IMR-90 (cell line): ENCODE measurements around the gene RPL15. TPM values are rescaled to one million over a fixed set of nuclear protein-coding genes. Genes with fewer than 3 reads are reported as not detected.

ENCODE experiments used
- ATAC-seq: fragments of 200-7000 bp; cut with Tn5 transposase; 2 replicates; pipeline ENCODE4 v1.9.1; 2020; ENCODE audit warnings: low read depth, mild to moderate bottlenecking, moderate library complexity
- BruUV-seq: library from RNA; stranded (reverse); fragments of 400-500 nt; replicated peaks from 2 replicates; lab custom pipeline; 2021; lab: Mats Ljungman, UMichigan
- CTCF ChIA-PET: fragments of 300-600 bp; formaldehyde crosslinking; extraction: SDS; loops from one replicate; lab custom pipeline; 2021; ENCODE audit warnings: antibody characterized with exemption; lab: Yijun Ruan, JAX
- POLR2A ChIA-PET: fragments of 300-600 bp; sonication (Branson Sonifier 250); formaldehyde crosslinking; loops from one replicate; lab custom pipeline; 2022; ENCODE audit warnings: antibody characterized with exemption; ENCODE audit not compliant: unreplicated experiment; lab: Charles Lee
- DNase-seq: peaks from one replicate; pipeline ENCODE4 v3.0.0; 2013
- H2AFZ ChIP-seq: replicated peaks from 2 replicates; pipeline ENCODE3; 2013; ENCODE audit warnings: low read length, mild to moderate bottlenecking; ENCODE audit not compliant: poor library complexity
- H2AK5ac ChIP-seq: 2 replicates; pipeline ENCODE4 v1.6.1; 2013; ENCODE audit warnings: low read depth, low read length, inconsistent platforms
- H2AK9ac ChIP-seq: replicated peaks from 2 replicates; pipeline ENCODE3; 2013; ENCODE audit warnings: mild to moderate bottlenecking, low read depth, low read length, moderate library complexity; ENCODE audit not compliant: poor library complexity
- H2BK120ac ChIP-seq: 2 replicates; pipeline ENCODE4 v1.6.1; 2013; ENCODE audit warnings: low read depth, low read length, inconsistent platforms
- H2BK15ac ChIP-seq: 3 replicates; pipeline ENCODE4 v1.6.1; 2013; ENCODE audit warnings: low read depth, low read length, inconsistent platforms
- H2BK20ac ChIP-seq: 2 replicates; pipeline ENCODE4 v1.6.1; 2013; ENCODE audit warnings: low read depth, mild to moderate bottlenecking, inconsistent platforms, low read length, moderate library complexity
- H2BK5ac ChIP-seq: 2 replicates; pipeline ENCODE4 v1.6.1; 2013; ENCODE audit warnings: mild to moderate bottlenecking, low read depth, low read length, inconsistent platforms; ENCODE audit not compliant: poor library complexity, severe bottlenecking
- H3K14ac ChIP-seq: replicated peaks from 2 replicates; pipeline ENCODE4 v1.6.1; 2013; ENCODE audit warnings: low read depth, low read length, inconsistent platforms
- H3K18ac ChIP-seq: 2 replicates; pipeline ENCODE4 v1.6.1; 2013; ENCODE audit warnings: low read depth, low read length, control low read depth
- H3K23ac ChIP-seq: 2 replicates; pipeline ENCODE4 v1.6.1; 2013; ENCODE audit warnings: low read depth, low read length, inconsistent platforms
- H3K27ac ChIP-seq: 2 replicates; pipeline ENCODE4 v1.5.1; 2013; ENCODE audit warnings: mild to moderate bottlenecking, control low read depth, low read length; ENCODE audit not compliant: insufficient read depth
- H3K27me3 ChIP-seq: 2 replicates; pipeline ENCODE4 v1.6.1; 2013; ENCODE audit warnings: low read length; ENCODE audit not compliant: control insufficient read depth, insufficient read depth
- H3K36me3 ChIP-seq: 2 replicates; pipeline ENCODE4 v1.6.1; 2013; ENCODE audit warnings: low read length, mixed read lengths; ENCODE audit not compliant: control insufficient read depth, insufficient read depth
- H3K4ac ChIP-seq: 2 replicates; pipeline ENCODE4 v1.6.1; 2013; ENCODE audit warnings: low read depth, low read length, inconsistent platforms
- H3K4me1 ChIP-seq: 2 replicates; pipeline ENCODE4 v1.6.1; 2013; ENCODE audit warnings: low read length, mixed read lengths; ENCODE audit not compliant: control insufficient read depth, insufficient read depth
- H3K4me2 ChIP-seq: 2 replicates; pipeline ENCODE4 v1.6.1; 2013; ENCODE audit warnings: low read depth, mild to moderate bottlenecking, control low read depth, low read length, moderate library complexity
- H3K4me3 ChIP-seq: 2 replicates; pipeline ENCODE4 v1.5.1; 2013; ENCODE audit warnings: low read depth, mild to moderate bottlenecking, control low read depth, low read length, moderate library complexity; ENCODE audit not compliant: insufficient read depth
- H3K56ac ChIP-seq: 2 replicates; pipeline ENCODE4 v1.6.1; 2013; ENCODE audit warnings: low read length, inconsistent platforms; ENCODE audit not compliant: insufficient read depth; ENCODE audit errors: extremely low read depth
- H3K79me1 ChIP-seq, 2 experiments: 2 replicates each; pipeline ENCODE4 v1.6.1; 2013; ENCODE audit warnings: low read length in 2 of 2, inconsistent platforms in 1 of 2, low read depth in 1 of 2
- H3K9ac ChIP-seq: 2 replicates; pipeline ENCODE4 v1.6.1; 2013; ENCODE audit warnings: low read depth, low read length, control low read depth
- H3K9me1 ChIP-seq: 2 replicates; pipeline ENCODE4 v1.6.1; 2013; ENCODE audit warnings: low read length, inconsistent platforms; ENCODE audit not compliant: insufficient read depth
- H3K9me3 ChIP-seq: 2 replicates; pipeline ENCODE4 v1.6.1; 2013; ENCODE audit warnings: low read length; ENCODE audit not compliant: control insufficient read depth, insufficient read depth
- H4K20me1 ChIP-seq: 2 replicates; pipeline ENCODE4 v1.6.1; 2013; ENCODE audit warnings: low read length, inconsistent platforms; ENCODE audit not compliant: insufficient read depth
- H4K5ac ChIP-seq: 2 replicates; pipeline ENCODE4 v1.6.1; 2013; ENCODE audit warnings: mild to moderate bottlenecking, low read depth, low read length, control low read depth
- H4K8ac ChIP-seq, 2 experiments: 2 replicates each; pipeline ENCODE4 v1.6.1; 2013; ENCODE audit warnings: low read depth in 2 of 2, low read length in 2 of 2, control low read depth in 1 of 2, inconsistent platforms in 1 of 2
- H4K91ac ChIP-seq: 2 replicates; pipeline ENCODE4 v1.6.1; 2013; ENCODE audit warnings: low read depth, low read length, inconsistent platforms; ENCODE audit not compliant: insufficient read depth
- BHLHE40 ChIP-seq: fragments of 150-350 bp; IDR thresholded peaks from 2 replicates; pipeline ENCODE4 v1.6.1; 2016; ENCODE audit warnings: mild to moderate bottlenecking, low read depth, low read length
- CTCF ChIP-seq: conservative IDR thresholded peaks from 2 replicates; pipeline ENCODE4 v1.5.1; 2012; ENCODE audit warnings: mild to moderate bottlenecking, low read depth, low read length, improper control_type of control experiment
- ELK1 ChIP-seq: fragments of 150-350 bp; IDR thresholded peaks from 2 replicates; pipeline ENCODE4 v1.6.1; 2016; ENCODE audit warnings: low read depth, mild to moderate bottlenecking, low read length, moderate library complexity, borderline replicate concordance
- MXI1 ChIP-seq: IDR thresholded peaks from 2 replicates; pipeline ENCODE4 v1.6.1; 2012; ENCODE audit warnings: low read depth, mild to moderate bottlenecking, low read length, moderate library complexity, borderline replicate concordance
- POLR2A ChIP-seq: IDR thresholded peaks from 2 replicates; pipeline ENCODE4 v1.6.1; 2012; ENCODE audit warnings: mild to moderate bottlenecking, low read depth, low read length
- RAD21 ChIP-seq: IDR thresholded peaks from 2 replicates; pipeline ENCODE4 v1.6.1; 2012; ENCODE audit warnings: low read length, improper control_type of control experiment
- RFX5 ChIP-seq: IDR thresholded peaks from 2 replicates; pipeline ENCODE4 v1.8.0; 2012; ENCODE audit warnings: low read depth, mild to moderate bottlenecking, low read length, moderate library complexity
- SMC3 ChIP-seq: fragments of 150-350 bp; IDR thresholded peaks from 2 replicates; pipeline ENCODE4 v1.6.1; 2016; ENCODE audit warnings: low read depth, mild to moderate bottlenecking, antibody characterized with exemption, low read length, moderate library complexity
- USF2 ChIP-seq: fragments of 150-350 bp; IDR thresholded peaks from 2 replicates; pipeline ENCODE4 v1.6.1; 2017; ENCODE audit warnings: mild to moderate bottlenecking, antibody characterized with exemption, low read length, low read depth
- WGBS, 2 experiments: methylation state at CpG; one replicate each; pipeline versions ENCODE4 v1.1.5 to v1.1.7; 2013; ENCODE audit warnings: missing lambda C conversion rate in 2 of 2; ENCODE audit not compliant: insufficient read length in 1 of 2; ENCODE audit errors: extremely low coverage in 2 of 2; 5-methylcytosine and 5-hydroxymethylcytosine counted together
- dilution Hi-C: fragments of 300-500 bp; cut with HindIII; formaldehyde crosslinking; loops from one replicate; pipeline ENCODE4 v1.14.3; 2018; ENCODE audit warnings: low sequenced_read_pairs; ENCODE audit not compliant: unreplicated experiment
- in situ Hi-C: fragments of 300-500 bp; cut with MboI; formaldehyde crosslinking; loops from 3 replicates; pipeline ENCODE4 v1.14.3; 2019; ENCODE audit warnings: low sequenced_read_pairs, inconsistent platforms, mixed read lengths
- intact Hi-C: fragments of 100-400 bp; cut with micrococcal nuclease; formaldehyde crosslinking; loops from 2 replicates; pipeline ENCODE4 v1.10.0; 2022
- polyA plus RNA-seq, 3 experiments: library from polyadenylated mRNA; depleted of rRNA; stranded (reverse); fragments of >200 nt; gene quantifications; 2 replicates each; pipeline ENCODE4 v1.2.3, GENCODE V29; 2012; ENCODE audit warnings: low replicate concordance in 1 of 3
- total RNA-seq: library from RNA; depleted of rRNA; stranded (reverse); fragments of >200 nt; gene quantifications from 2 replicates; pipeline ENCODE4 v1.2.3, GENCODE V29; 2012

The RPL15 gene
- total and polyA plus RNA-seq, 2 of the 4 experiments (the other 2 are of a cell fraction), result 1,419 to 4,701 TPM

- no peak overlapping the region for H3K4me3 ChIP-seq
- TF ChIP-seq POLR2A (no peak), CTCF (0 out of 2 replicates have a peak, but pooled peaks have one; percentile 9), BHLHE40 (no peak), SMC3 (no peak), USF2 (no peak), RFX5 (no peak), MXI1 (no peak), ELK1 (no peak), RAD21 (0 out of 2 replicates have a peak, but pooled peaks have one; percentile 4)
- no peaks in the 10 kb centered on the region for H3K9me3 ChIP-seq
- no peak overlapping the region for H3K4me2 ChIP-seq
- intact Hi-C loops (no loop called here), dilution Hi-C loops (no loop called here), in situ Hi-C loops (no loop called here)
- H2AK9ac ChIP-seq, result no peak overlapping the region
- ATAC-seq, result no peak
- no peak overlapping the region for H4K91ac ChIP-seq
- no peak overlapping the region for H2BK15ac ChIP-seq
- H3K23ac ChIP-seq, result no peak overlapping the region
- no peak overlapping the region for H2AK5ac ChIP-seq
- peaks cover 30 to 57% of the 10 kb centered on the region in 2 experiments; a peak in 3 of 4 replicates for H3K79me1 ChIP-seq
- H3K27ac ChIP-seq, result no peak overlapping the region
- H4K20me1 ChIP-seq, result peaks cover 47% of the 10 kb centered on the region
- no peak for DNase-seq
- H3K56ac ChIP-seq, result no peak overlapping the region
- H4K5ac ChIP-seq, result no peak overlapping the region
- no peak overlapping the region for H2BK5ac ChIP-seq
- H3K4me1 ChIP-seq, result peaks cover 14% of the 10 kb centered on the region
- H2BK120ac ChIP-seq, result no peak overlapping the region
- POLR2A ChIA-PET, result no interaction called here
- no peak overlapping the region for H4K8ac ChIP-seq
- BruUV-seq, result no TSS peak
- no CpG with 5 or more reads among the region's 1 CpG for WGBS, 2 experiments
- H2AFZ ChIP-seq, result no peak overlapping the region
- CTCF ChIA-PET, result interaction anchor here (0.6 kb wide), 1 partner anchor 106 kb away, joined by 3 read pairs; no protein-coding TSS in a partner anchor
- H3K4ac ChIP-seq, result no peak overlapping the region
- H3K36me3 ChIP-seq, result no peaks in the 10 kb centered on the region
- peaks cover 10% of the 10 kb centered on the region for H3K9me1 ChIP-seq
- no peaks in the 10 kb centered on the region for H3K27me3 ChIP-seq
- no peak overlapping the region for H2BK20ac ChIP-seq
- no peak overlapping the region for H3K14ac ChIP-seq
- H3K9ac ChIP-seq, result no peak overlapping the region
- H3K18ac ChIP-seq, result no peak overlapping the region
Observed at GRCh38 chr3:23867400-23867799, 49.5 kb upstream of the RPL15 start.
